GM12878 (cell line): ENCODE data around the gene PLEKHN1. TPM values are rescaled to one million over a fixed set of nuclear protein-coding genes. Genes with fewer than 3 reads are reported as not detected.

ENCODE experiments used
- ATAC-seq: fragments of 200-7000 bp; cut with Tn5 transposase; 3 replicates; pipeline ENCODE4 v1.9.1; 2020; ENCODE audit warnings: mild to moderate bottlenecking, moderate library complexity
- BruUV-seq: library from RNA; stranded (reverse); fragments of 400-500 nt; replicated peaks from 2 replicates; lab custom pipeline; 2021; lab: Mats Ljungman, UMichigan
- CTCF ChIA-PET: fragments of 300-600 bp; sonication (Branson Sonifier 250); formaldehyde crosslinking; extraction: SDS; loops from one replicate; lab custom pipeline; 2021; ENCODE audit warnings: inconsistent platforms; lab: Yijun Ruan, JAX
- POLR2A ChIA-PET: fragments of 350-600 bp; formaldehyde crosslinking; extraction: SDS; loops from one replicate; lab custom pipeline; 2021; ENCODE audit warnings: inconsistent platforms; lab: Charles Lee
- RAD21 ChIA-PET: fragments of 300-600 bp; sonication (Branson Sonifier 250); formaldehyde crosslinking; loops from one replicate; lab custom pipeline; 2023; ENCODE audit warnings: antibody characterized with exemption; ENCODE audit not compliant: unreplicated experiment; lab: Charles Lee
- SMC1A ChIA-PET: fragments of 300-600 bp; sonication (Branson Sonifier 250); formaldehyde crosslinking; loops from one replicate; lab custom pipeline; 2023; ENCODE audit not compliant: unreplicated experiment, uncharacterized antibody; lab: Charles Lee
- DNase-seq: peaks from one replicate; pipeline ENCODE4 v3.0.0-alpha.2; 2011; ENCODE audit warnings: low read depth, low spot score
- FAIRE-seq: peaks from 3 replicates; lab custom pipeline; 2011; peaks lifted over from hg19 to GRCh38; lab: Jason Lieb, UNC
- H2AFZ ChIP-seq: 2 replicates; pipeline ENCODE4 v1.6.0; 2011; ENCODE audit warnings: low read depth, low read length, control low read depth; ENCODE audit not compliant: control insufficient read depth
- H3K27ac ChIP-seq: 2 replicates; pipeline ENCODE4 v1.5.1; 2011; ENCODE audit warnings: control low read depth; ENCODE audit not compliant: control insufficient read depth, insufficient read depth
- H3K27me3 ChIP-seq, 2 experiments: replicated peaks in 1 of 2; 2 replicates each; pipeline versions ENCODE4 v1.6.0 to v1.6.1; 2011; ENCODE audit warnings: low read length in 1 of 2; ENCODE audit not compliant: control insufficient read depth in 2 of 2, insufficient read depth in 2 of 2
- H3K36me3 ChIP-seq, 2 experiments: 2 replicates each; pipeline ENCODE4 v1.5.1; 2011; ENCODE audit warnings: low read length in 1 of 2; ENCODE audit not compliant: control insufficient read depth in 2 of 2, insufficient read depth in 2 of 2
- H3K4me1 ChIP-seq: 2 replicates; pipeline ENCODE4 v1.6.1; 2011; ENCODE audit warnings: mild to moderate bottlenecking, low read length, moderate library complexity, mixed read lengths; ENCODE audit not compliant: control insufficient read depth, insufficient read depth
- H3K4me2 ChIP-seq: 2 replicates; pipeline ENCODE4 v1.6.0; 2011; ENCODE audit warnings: control low read depth; ENCODE audit not compliant: control insufficient read depth, insufficient read depth
- H3K4me3 ChIP-seq: fragments of 200-600 bp; sonication (generic); 2 replicates; pipeline ENCODE4 v1.5.1; 2016
- H3K79me2 ChIP-seq: 2 replicates; pipeline ENCODE4 v1.6.0; 2011; ENCODE audit warnings: low read length; ENCODE audit not compliant: control insufficient read depth, insufficient read depth
- H3K9ac ChIP-seq: 2 replicates; pipeline ENCODE4 v1.8.0; 2011; ENCODE audit warnings: low read length, control low read depth, mixed read lengths; ENCODE audit not compliant: control insufficient read depth, insufficient read depth
- H3K9me3 ChIP-seq: replicated peaks from 3 replicates; pipeline ENCODE4 v1.5.1; 2011; ENCODE audit warnings: mild to moderate bottlenecking, low read length; ENCODE audit not compliant: control insufficient read depth, insufficient read depth
- H4K20me1 ChIP-seq: 2 replicates; pipeline ENCODE4 v1.6.0; 2011; ENCODE audit not compliant: control insufficient read depth, insufficient read depth
- ASH2L ChIP-seq: fragments of 300-600, 200-600 bp; sonication (generic); IDR thresholded peaks from 2 replicates; pipeline ENCODE4 v1.6.1; 2017; ENCODE audit warnings: low read depth, mild to moderate bottlenecking, borderline replicate concordance
- CBFB ChIP-seq: IDR thresholded peaks from 2 replicates; pipeline ENCODE4 v1.6.1; 2016; ENCODE audit warnings: antibody characterized with exemption, low read depth
- CHD4 ChIP-seq: fragments of 200-600 bp; sonication (generic); IDR thresholded peaks from 2 replicates; pipeline ENCODE4 v1.6.1; 2016; ENCODE audit warnings: mild to moderate bottlenecking
- EED ChIP-seq: sonication (generic); IDR thresholded peaks from 2 replicates; pipeline ENCODE4 v1.6.1; 2016; ENCODE audit warnings: antibody characterized with exemption, low read depth
- HDAC2 ChIP-seq: fragments of 200-600 bp; sonication (generic); IDR thresholded peaks from 2 replicates; pipeline ENCODE4 v1.6.1; 2017
- HDAC6 ChIP-seq: fragments of 200-600 bp; sonication (generic); IDR thresholded peaks from one replicate; pipeline ENCODE4 v1.8.0; 2017; ENCODE audit warnings: antibody characterized with exemption; ENCODE audit not compliant: unreplicated experiment
- LARP7 ChIP-seq: fragments of 450-650 bp; IDR thresholded peaks from 2 replicates; pipeline ENCODE4 v1.6.1; 2017; ENCODE audit warnings: mild to moderate bottlenecking
- MYB ChIP-seq: fragments of 150-350 bp; IDR thresholded peaks from 2 replicates; pipeline ENCODE4 v1.6.1; 2014; ENCODE audit warnings: mild to moderate bottlenecking, low read depth, low read length, borderline replicate concordance
- NFXL1 ChIP-seq: fragments of 450-650 bp; IDR thresholded peaks from 2 replicates; pipeline ENCODE4 v1.6.1; 2017; ENCODE audit warnings: antibody characterized with exemption, mild to moderate bottlenecking, borderline replicate concordance
- POLR2A ChIP-seq: IDR thresholded peaks from 2 replicates; pipeline ENCODE4 v1.6.1; 2011; ENCODE audit warnings: low read depth, mild to moderate bottlenecking, low read length
- POLR2AphosphoS5 ChIP-seq: IDR thresholded peaks from 2 replicates; pipeline ENCODE4 v1.6.1; 2011; ENCODE audit warnings: mild to moderate bottlenecking, low read length, inconsistent platforms
- SMAD1 ChIP-seq: fragments of 450-650 bp; IDR thresholded peaks from 2 replicates; pipeline ENCODE4 v1.6.1; 2018; ENCODE audit warnings: mild to moderate bottlenecking, low read depth; ENCODE audit not compliant: partially characterized antibody
- STAT3 ChIP-seq: IDR thresholded peaks from 2 replicates; pipeline ENCODE4 v1.6.1; 2011; ENCODE audit warnings: low read depth, low read length, improper control_type of control experiment
- SUZ12 ChIP-seq: fragments of 200-600 bp; sonication (generic); IDR thresholded peaks from one replicate; pipeline ENCODE4 v1.6.1; 2018; ENCODE audit warnings: antibody characterized with exemption, mild to moderate bottlenecking; ENCODE audit not compliant: unreplicated experiment
- TAF1 ChIP-seq: IDR thresholded peaks from 2 replicates; pipeline ENCODE4 v1.6.1; 2011; ENCODE audit warnings: mild to moderate bottlenecking, low read depth, low read length, borderline replicate concordance
- WGBS: methylation state at CpG from one replicate; pipeline ENCODE4 v1.1.6; 2016; ENCODE audit warnings: low lambda C conversion rate; ENCODE audit not compliant: insufficient replicate concordance, insufficient coverage; ENCODE audit errors: missing lambda C conversion rate; 5-methylcytosine and 5-hydroxymethylcytosine counted together
- in situ Hi-C: fragments of 300-500 bp; cut with MboI; formaldehyde crosslinking; loops from 9 replicates; pipeline ENCODE4 v1.14.3; 2018; ENCODE audit warnings: mixed read lengths
- intact Hi-C: fragments of 100-400 bp; cut with micrococcal nuclease; formaldehyde crosslinking; loops from one replicate; pipeline ENCODE4 v1.14.2; 2022; ENCODE audit not compliant: unreplicated experiment
- polyA plus RNA-seq, 11 experiments: library from polyadenylated mRNA; depleted of rRNA in 4 of 11; unstranded in 6 of 11; stranded (reverse) in 5 of 11; fragments of >200 nt; fragmentation: Nextera tagmentation in 4 of 11; fragmentation: Illumina TruSeq in 1 of 11; extraction: Ambion mirVana in 4 of 11; extraction: Trizol in 1 of 11; gene quantifications; 1 replicate in 1 of 11; 2 replicates in 10 of 11; pipeline versions ENCODE4 v1.2.1 to v1.2.3, GENCODE V29; 2011 to 2016; ENCODE audit warnings: inconsistent platforms in 2 of 11, missing spikeins in 2 of 11, low read depth in 1 of 11
- total RNA-seq, 4 experiments: library from RNA; depleted of rRNA in 3 of 4; stranded (reverse); fragments of >200 nt in 3 of 4; fragmentation: Illumina TruSeq in 1 of 4; extraction: Trizol in 1 of 4; gene quantifications; 2 replicates each; pipeline versions ENCODE4 v1.2.1 to v1.2.3, GENCODE V29; 2013 to 2021
- TF ChIP-seq, protein P1 (sequence below): IDR thresholded peaks from 2 replicates; pipeline ENCODE4 v1.6.1; 2012; ENCODE audit warnings: improper control_type of control experiment, low read depth, low read length; ENCODE audit not compliant: insufficient replicate concordance
- TF ChIP-seq, protein P2 (sequence below): fragments of 450-650 bp; IDR thresholded peaks from 2 replicates; pipeline ENCODE4 v1.6.1; 2016; ENCODE audit warnings: mild to moderate bottlenecking, moderate library complexity, borderline replicate concordance

The PLEKHN1 gene
- total and polyA plus RNA-seq, 10 of the 15 experiments (the other 5 are each of a cell fraction or from before 2014, with no cell fraction given), result 0.04 to 0.26 (median 0.18) TPM; not detected in 6

DNA sequence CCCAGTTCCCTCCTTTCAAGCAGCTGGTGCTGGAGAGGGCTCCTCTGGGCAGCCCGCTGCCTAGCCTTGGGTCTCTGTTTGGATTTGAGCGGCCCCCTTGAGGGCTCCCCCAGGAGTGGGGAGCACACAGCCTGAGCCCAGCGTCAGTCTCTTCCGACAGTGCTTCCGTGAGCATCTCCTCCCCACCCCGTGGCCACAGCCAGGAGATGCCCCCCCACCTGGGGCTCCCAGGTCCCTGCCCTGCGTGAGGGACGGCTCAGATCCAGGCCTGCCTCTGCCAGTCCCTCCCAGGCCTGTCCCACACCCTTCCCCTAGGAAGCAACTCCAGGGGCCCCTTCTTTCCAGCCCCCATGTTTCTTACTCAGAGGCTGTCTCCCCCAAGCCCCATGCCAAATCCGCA, 39.0 kb upstream of the PLEKHN1 start:
- Histone ChIP-seq H3K9me3 (no peaks in the 10 kb centered on the region), H3K27ac (no peak overlapping the region), H3K36me3 (no peaks in the 10 kb centered on the region), H3K4me2 (no peak overlapping the region), H3K9ac (no peak overlapping the region), H3K4me3 (no peak overlapping the region), H3K79me2 (no peaks in the 10 kb centered on the region), H4K20me1 (no peaks in the 10 kb centered on the region; the same call in 1 of the 2 replicates), H3K27me3 (peaks cover 16 to 19% of the 10 kb centered on the region in 2 experiments), H2AFZ (no peak overlapping the region), H3K4me1 (no peaks in the 10 kb centered on the region)
- ChIA-PET POLR2A (no interaction called here), SMC1A (no interaction called here), RAD21 (no interaction called here), CTCF (no interaction called here)
- ATAC-seq (no peak), FAIRE-seq (no peak), DNase-seq (no peak)
- in situ Hi-C loops (no loop called here), intact Hi-C loops (no loop called here)
- BruUV-seq, result no TSS peak
- 35% methylated on average over 9 of the region's 9 CpGs for WGBS
- TF ChIP-seq EED (no peak), LARP7 (no peak), HDAC6 (no peak), HDAC2 (no peak), ASH2L (no peak), TAF1 (no peak), NFXL1 (no peak), STAT3 (no peak), MYB (no peak), CBFB (no peak), SMAD1 (no peak), POLR2A (no peak), POLR2AphosphoS5 (no peak), SUZ12 (no peak), CHD4 (no peak)
- TF ChIP-seq, protein P1, sequence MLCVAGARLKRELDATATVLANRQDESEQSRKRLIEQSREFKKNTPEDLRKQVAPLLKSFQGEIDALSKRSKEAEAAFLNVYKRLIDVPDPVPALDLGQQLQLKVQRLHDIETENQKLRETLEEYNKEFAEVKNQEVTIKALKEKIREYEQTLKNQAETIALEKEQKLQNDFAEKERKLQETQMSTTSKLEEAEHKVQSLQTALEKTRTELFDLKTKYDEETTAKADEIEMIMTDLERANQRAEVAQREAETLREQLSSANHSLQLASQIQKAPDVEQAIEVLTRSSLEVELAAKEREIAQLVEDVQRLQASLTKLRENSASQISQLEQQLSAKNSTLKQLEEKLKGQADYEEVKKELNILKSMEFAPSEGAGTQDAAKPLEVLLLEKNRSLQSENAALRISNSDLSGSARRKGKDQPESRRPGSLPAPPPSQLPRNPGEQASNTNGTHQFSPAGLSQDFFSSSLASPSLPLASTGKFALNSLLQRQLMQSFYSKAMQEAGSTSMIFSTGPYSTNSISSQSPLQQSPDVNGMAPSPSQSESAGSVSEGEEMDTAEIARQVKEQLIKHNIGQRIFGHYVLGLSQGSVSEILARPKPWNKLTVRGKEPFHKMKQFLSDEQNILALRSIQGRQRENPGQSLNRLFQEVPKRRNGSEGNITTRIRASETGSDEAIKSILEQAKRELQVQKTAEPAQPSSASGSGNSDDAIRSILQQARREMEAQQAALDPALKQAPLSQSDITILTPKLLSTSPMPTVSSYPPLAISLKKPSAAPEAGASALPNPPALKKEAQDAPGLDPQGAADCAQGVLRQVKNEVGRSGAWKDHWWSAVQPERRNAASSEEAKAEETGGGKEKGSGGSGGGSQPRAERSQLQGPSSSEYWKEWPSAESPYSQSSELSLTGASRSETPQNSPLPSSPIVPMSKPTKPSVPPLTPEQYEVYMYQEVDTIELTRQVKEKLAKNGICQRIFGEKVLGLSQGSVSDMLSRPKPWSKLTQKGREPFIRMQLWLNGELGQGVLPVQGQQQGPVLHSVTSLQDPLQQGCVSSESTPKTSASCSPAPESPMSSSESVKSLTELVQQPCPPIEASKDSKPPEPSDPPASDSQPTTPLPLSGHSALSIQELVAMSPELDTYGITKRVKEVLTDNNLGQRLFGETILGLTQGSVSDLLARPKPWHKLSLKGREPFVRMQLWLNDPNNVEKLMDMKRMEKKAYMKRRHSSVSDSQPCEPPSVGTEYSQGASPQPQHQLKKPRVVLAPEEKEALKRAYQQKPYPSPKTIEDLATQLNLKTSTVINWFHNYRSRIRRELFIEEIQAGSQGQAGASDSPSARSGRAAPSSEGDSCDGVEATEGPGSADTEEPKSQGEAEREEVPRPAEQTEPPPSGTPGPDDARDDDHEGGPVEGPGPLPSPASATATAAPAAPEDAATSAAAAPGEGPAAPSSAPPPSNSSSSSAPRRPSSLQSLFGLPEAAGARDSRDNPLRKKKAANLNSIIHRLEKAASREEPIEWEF, result no peak
- TF ChIP-seq, protein P2, sequence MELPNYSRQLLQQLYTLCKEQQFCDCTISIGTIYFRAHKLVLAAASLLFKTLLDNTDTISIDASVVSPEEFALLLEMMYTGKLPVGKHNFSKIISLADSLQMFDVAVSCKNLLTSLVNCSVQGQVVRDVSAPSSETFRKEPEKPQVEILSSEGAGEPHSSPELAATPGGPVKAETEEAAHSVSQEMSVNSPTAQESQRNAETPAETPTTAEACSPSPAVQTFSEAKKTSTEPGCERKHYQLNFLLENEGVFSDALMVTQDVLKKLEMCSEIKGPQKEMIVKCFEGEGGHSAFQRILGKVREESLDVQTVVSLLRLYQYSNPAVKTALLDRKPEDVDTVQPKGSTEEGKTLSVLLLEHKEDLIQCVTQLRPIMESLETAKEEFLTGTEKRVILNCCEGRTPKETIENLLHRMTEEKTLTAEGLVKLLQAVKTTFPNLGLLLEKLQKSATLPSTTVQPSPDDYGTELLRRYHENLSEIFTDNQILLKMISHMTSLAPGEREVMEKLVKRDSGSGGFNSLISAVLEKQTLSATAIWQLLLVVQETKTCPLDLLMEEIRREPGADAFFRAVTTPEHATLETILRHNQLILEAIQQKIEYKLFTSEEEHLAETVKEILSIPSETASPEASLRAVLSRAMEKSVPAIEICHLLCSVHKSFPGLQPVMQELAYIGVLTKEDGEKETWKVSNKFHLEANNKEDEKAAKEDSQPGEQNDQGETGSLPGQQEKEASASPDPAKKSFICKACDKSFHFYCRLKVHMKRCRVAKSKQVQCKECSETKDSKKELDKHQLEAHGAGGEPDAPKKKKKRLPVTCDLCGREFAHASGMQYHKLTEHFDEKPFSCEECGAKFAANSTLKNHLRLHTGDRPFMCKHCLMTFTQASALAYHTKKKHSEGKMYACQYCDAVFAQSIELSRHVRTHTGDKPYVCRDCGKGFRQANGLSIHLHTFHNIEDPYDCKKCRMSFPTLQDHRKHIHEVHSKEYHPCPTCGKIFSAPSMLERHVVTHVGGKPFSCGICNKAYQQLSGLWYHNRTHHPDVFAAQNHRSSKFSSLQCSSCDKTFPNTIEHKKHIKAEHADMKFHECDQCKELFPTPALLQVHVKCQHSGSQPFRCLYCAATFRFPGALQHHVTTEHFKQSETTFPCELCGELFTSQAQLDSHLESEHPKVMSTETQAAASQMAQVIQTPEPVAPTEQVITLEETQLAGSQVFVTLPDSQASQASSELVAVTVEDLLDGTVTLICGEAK, result no peak
